HepG2 (cell line): Measurements from ENCODE around the gene IZUMO4. TPM values are rescaled to one million over a fixed set of nuclear protein-coding genes. Genes with fewer than 3 reads are reported as not detected.

Experiments used
- AKNA ChIP-seq: sonication (generic); formaldehyde crosslinking; IDR thresholded peaks from 2 replicates; pipeline ENCODE4 v1.4.0; 2020; ENCODE audit warnings: missing genetic modification reagents, borderline replicate concordance
- ARID5B ChIP-seq: IDR thresholded peaks from 2 replicates; pipeline ENCODE4 v1.4.0; 2020; ENCODE audit warnings: mild to moderate bottlenecking, missing genetic modification reagents
- DZIP1 ChIP-seq: sonication (generic); formaldehyde crosslinking; IDR thresholded peaks from 2 replicates; pipeline ENCODE4 v1.5.0; 2020; ENCODE audit warnings: mild to moderate bottlenecking, missing genetic modification reagents
- HDAC2 ChIP-seq: sonication (generic); formaldehyde crosslinking; IDR thresholded peaks from 2 replicates; pipeline ENCODE4 v1.4.0; 2020; ENCODE audit warnings: missing genetic modification reagents
- HES4 ChIP-seq: sonication (generic); formaldehyde crosslinking; IDR thresholded peaks from 2 replicates; pipeline ENCODE4 v1.9.0; 2021; ENCODE audit warnings: mild to moderate bottlenecking, missing genetic modification reagents, borderline replicate concordance
- MED13 ChIP-seq: sonication (generic); formaldehyde crosslinking; IDR thresholded peaks from 2 replicates; pipeline ENCODE4 v1.5.0; 2020; ENCODE audit warnings: missing genetic modification reagents
- MXD4 ChIP-seq: IDR thresholded peaks from 2 replicates; pipeline ENCODE4 v1.6.1; 2016; ENCODE audit warnings: mild to moderate bottlenecking, missing biosample characterization, missing genetic modification reagents
- PHF20 ChIP-seq: sonication (generic); formaldehyde crosslinking; IDR thresholded peaks from 2 replicates; pipeline ENCODE4 v1.5.0; 2020; ENCODE audit warnings: mild to moderate bottlenecking, missing genetic modification reagents
- PHF8 ChIP-seq: sonication (generic); formaldehyde crosslinking; IDR thresholded peaks from 2 replicates; pipeline ENCODE4 v1.5.0; 2020; ENCODE audit warnings: missing genetic modification reagents
- PTBP1 ChIP-seq: fragments of 200-400 bp; formaldehyde crosslinking; IDR thresholded peaks from 2 replicates; pipeline ENCODE4 v1.6.1; 2018; ENCODE audit warnings: low read length, low read depth; ENCODE audit not compliant: poor library complexity, severe bottlenecking
- ZBTB1 ChIP-seq: sonication (generic); formaldehyde crosslinking; IDR thresholded peaks from 2 replicates; pipeline ENCODE4 v1.4.0; 2020; ENCODE audit warnings: missing genetic modification reagents, borderline replicate concordance
- ZNF251 ChIP-seq: sonication (generic); formaldehyde crosslinking; IDR thresholded peaks from 2 replicates; pipeline ENCODE4 v1.9.0; 2021; ENCODE audit warnings: mild to moderate bottlenecking, missing genetic modification reagents
- ZNF607 ChIP-seq: sonication (generic); formaldehyde crosslinking; IDR thresholded peaks from 2 replicates; pipeline ENCODE4 v1.5.1; 2020; ENCODE audit warnings: missing genetic modification reagents, mild to moderate bottlenecking, borderline replicate concordance
- ZNF639 ChIP-seq: conservative IDR thresholded peaks from 2 replicates; pipeline ENCODE4 v1.6.1; 2018; ENCODE audit warnings: missing genetic modification reagents
- ZNF672 ChIP-seq: sonication (generic); formaldehyde crosslinking; IDR thresholded peaks from 2 replicates; pipeline ENCODE4 v1.8.1; 2022; ENCODE audit warnings: missing genetic modification reagents
- ZNF713 ChIP-seq: sonication (generic); formaldehyde crosslinking; IDR thresholded peaks from 2 replicates; pipeline ENCODE4 v1.4.0; 2020; ENCODE audit warnings: mild to moderate bottlenecking, missing genetic modification reagents
- polyA plus RNA-seq, 8 experiments: library from polyadenylated mRNA; depleted of rRNA in 3 of 8; stranded (reverse) in 7 of 8; unstranded in 1 of 8; fragments of >200 nt; fragmentation: Illumina TruSeq in 4 of 8; extraction: Trizol in 4 of 8; gene quantifications; 2 replicates each; pipeline versions ENCODE4 v1.2.1 to v1.2.3, GENCODE V29; 2011 to 2016; ENCODE audit warnings: low read depth in 4 of 8, missing spikeins in 1 of 8, mixed read lengths in 1 of 8; ENCODE audit not compliant: insufficient read depth in 1 of 8
- total RNA-seq, 5 experiments: library from RNA; depleted of rRNA; stranded (reverse); fragments of >200 nt; fragmentation: Illumina TruSeq; extraction: Trizol; gene quantifications; 2 replicates each; pipeline ENCODE4 v1.2.3, GENCODE V29; 2016; ENCODE audit warnings: low read depth in 1 of 5

IZUMO4 gene
- total and polyA plus RNA-seq, 2 of the 13 experiments (the other 11 are each of a cell fraction or from before 2014, with no cell fraction given) = 0.77 to 3.9 TPM

GRCh38 chr19:2064788-2065524 is 31.8 kb upstream of the IZUMO4 start (continued):
- TF ChIP-seq ARID5B (CRISPR knock-in tag) (0 out of 2 replicates have a peak, but pooled peaks have one; percentile 11), ZBTB1 (CRISPR knock-in tag) (no peak), ZNF251 (no peak), HDAC2 (CRISPR knock-in tag) (peak; percentile 21; the same call in 1 of the 2 replicates), MXD4 (CRISPR knock-in tag) (0 out of 2 replicates have a peak, but pooled peaks have one; percentile 20), ZNF713 (CRISPR knock-in tag) (no peak), MED13 (CRISPR knock-in tag) (no peak), ZNF672 (CRISPR knock-in tag) (no peak), PHF20 (CRISPR knock-in tag) (peak; percentile 38; the same call in 1 of the 2 replicates), PHF8 (CRISPR knock-in tag) (peak; percentile 37; the same call in 1 of the 2 replicates), HES4 (CRISPR knock-in tag) (no peak; the same call in 1 of the 2 replicates), DZIP1 (CRISPR knock-in tag) (peak; percentile 29; the same call in 1 of the 2 replicates), ZNF639 (CRISPR knock-in tag) (no peak), ZNF607 (no peak), AKNA (CRISPR knock-in tag) (no peak), PTBP1 (no peak)
